HepG2 (cell line): ENCODE measurements around the gene F13B. TPM values are rescaled to one million over a fixed set of nuclear protein-coding genes. Genes with fewer than 3 reads are reported as not detected.

Experiments used
- ATF2 ChIP-seq: sonication (generic); formaldehyde crosslinking; IDR thresholded peaks from 2 replicates; pipeline ENCODE4 v1.4.0; 2020; ENCODE audit warnings: missing genetic modification reagents
- BCL3 ChIP-seq: sonication (generic); formaldehyde crosslinking; IDR thresholded peaks from 2 replicates; pipeline ENCODE4 v1.5.1; 2020; ENCODE audit warnings: mild to moderate bottlenecking, missing genetic modification reagents, moderate library complexity
- EP300 ChIP-seq, 3 experiments: sonication (generic) in 1 of 3; formaldehyde crosslinking in 1 of 3; IDR thresholded peaks; 2 replicates each; pipeline versions ENCODE4 v1.5.1 to v1.6.1; 2011 to 2020; ENCODE audit warnings: low read depth in 2 of 3, low read length in 2 of 3, borderline replicate concordance in 1 of 3, improper control_type of control experiment in 1 of 3, mild to moderate bottlenecking in 1 of 3, missing genetic modification reagents in 1 of 3, moderate library complexity in 1 of 3
- FOSL2 ChIP-seq: sonication (generic); formaldehyde crosslinking; IDR thresholded peaks from 2 replicates; pipeline ENCODE4 v1.4.0; 2020; ENCODE audit warnings: missing genetic modification reagents
- HDAC2 ChIP-seq: sonication (generic); formaldehyde crosslinking; IDR thresholded peaks from 2 replicates; pipeline ENCODE4 v1.4.0; 2020; ENCODE audit warnings: missing genetic modification reagents
- HNF4A ChIP-seq: sonication (generic); formaldehyde crosslinking; IDR thresholded peaks from 2 replicates; pipeline ENCODE4 v1.4.0; 2020; ENCODE audit warnings: missing genetic modification reagents
- KDM4B ChIP-seq: sonication (generic); formaldehyde crosslinking; IDR thresholded peaks from 2 replicates; pipeline ENCODE4 v1.4.0; 2020; ENCODE audit warnings: missing genetic modification reagents
- KMT2B ChIP-seq: IDR thresholded peaks from 2 replicates; pipeline ENCODE4 v1.6.1; 2016; ENCODE audit warnings: missing genetic modification reagents, missing compliant biosample characterization
- MXD3 ChIP-seq: IDR thresholded peaks from 2 replicates; pipeline ENCODE4 v1.6.1; 2016; ENCODE audit warnings: mild to moderate bottlenecking, missing biosample characterization, missing genetic modification reagents
- POLR2AphosphoS5 ChIP-seq: IDR thresholded peaks from 2 replicates; pipeline ENCODE4 v1.6.1; 2012; ENCODE audit warnings: low read depth, low read length
- SP140L ChIP-seq: sonication (generic); formaldehyde crosslinking; IDR thresholded peaks from 2 replicates; pipeline ENCODE4 v1.4.0; 2020; ENCODE audit warnings: missing genetic modification reagents, borderline replicate concordance
- ZBTB4 ChIP-seq: sonication (generic); formaldehyde crosslinking; IDR thresholded peaks from 2 replicates; pipeline ENCODE4 v1.4.0; 2020; ENCODE audit warnings: missing genetic modification reagents, mild to moderate bottlenecking, borderline replicate concordance
- ZEB1 ChIP-seq: IDR thresholded peaks from 2 replicates; pipeline ENCODE4 v1.6.1; 2012; ENCODE audit warnings: mild to moderate bottlenecking, low read depth, inconsistent platforms; ENCODE audit not compliant: insufficient replicate concordance
- ZNF232 ChIP-seq: sonication (generic); formaldehyde crosslinking; IDR thresholded peaks from 2 replicates; pipeline ENCODE4 v1.4.0; 2020; ENCODE audit warnings: missing genetic modification reagents, borderline replicate concordance
- ZNF263 ChIP-seq: sonication (generic); formaldehyde crosslinking; IDR thresholded peaks from 2 replicates; pipeline ENCODE4 v1.4.0; 2020; ENCODE audit warnings: missing genetic modification reagents
- ZNF598 ChIP-seq: sonication (generic); formaldehyde crosslinking; IDR thresholded peaks from 2 replicates; pipeline ENCODE4 v1.5.1; 2020; ENCODE audit warnings: mild to moderate bottlenecking, missing genetic modification reagents, borderline replicate concordance
- ZNF768 ChIP-seq: sonication (generic); formaldehyde crosslinking; IDR thresholded peaks from 2 replicates; pipeline ENCODE4 v1.4.0; 2020; ENCODE audit warnings: missing genetic modification reagents
- ZNF770 ChIP-seq: sonication (generic); formaldehyde crosslinking; IDR thresholded peaks from 2 replicates; pipeline ENCODE4 v1.5.0; 2020; ENCODE audit warnings: mild to moderate bottlenecking, missing genetic modification reagents
- ZSCAN29 ChIP-seq: sonication (generic); formaldehyde crosslinking; conservative IDR thresholded peaks from 2 replicates; pipeline ENCODE4 v1.4.0; 2020; ENCODE audit warnings: mild to moderate bottlenecking, missing genetic modification reagents
- polyA plus RNA-seq, 8 experiments: library from polyadenylated mRNA; depleted of rRNA in 3 of 8; stranded (reverse) in 7 of 8; unstranded in 1 of 8; fragments of >200 nt; fragmentation: Illumina TruSeq in 4 of 8; extraction: Trizol in 4 of 8; gene quantifications; 2 replicates each; pipeline versions ENCODE4 v1.2.1 to v1.2.3, GENCODE V29; 2011 to 2016; ENCODE audit warnings: low read depth in 4 of 8, missing spikeins in 1 of 8, mixed read lengths in 1 of 8; ENCODE audit not compliant: insufficient read depth in 1 of 8
- total RNA-seq, 5 experiments: library from RNA; depleted of rRNA; stranded (reverse); fragments of >200 nt; fragmentation: Illumina TruSeq; extraction: Trizol; gene quantifications; 2 replicates each; pipeline ENCODE4 v1.2.3, GENCODE V29; 2016; ENCODE audit warnings: low read depth in 1 of 5

The F13B gene
- total and polyA plus RNA-seq, 2 of the 13 experiments (the other 11 are each of a cell fraction or from before 2014, with no cell fraction given): 0.41 to 2.7 TPM

GRCh38 chr1:196991919-196992651 lies 75.0 kb downstream of the F13B start (continued):
- peak; percentile 84 for TF ChIP-seq HDAC2 (CRISPR knock-in tag)
- TF ChIP-seq ZNF768 (CRISPR knock-in tag): peak; percentile 41; the same call in 1 of the 2 replicates
- peak; percentile 54; the same call in 1 of the 2 replicates for TF ChIP-seq POLR2AphosphoS5
- TF ChIP-seq ATF2 (CRISPR knock-in tag): peak; percentile 63; the same call in 1 of the 2 replicates
- TF ChIP-seq ZSCAN29 (CRISPR knock-in tag): 0 out of 2 replicates have a peak, but pooled peaks have one; percentile 64
- 0 out of 2 replicates have a peak, but pooled peaks have one; percentile 15 for TF ChIP-seq ZNF770 (CRISPR knock-in tag)
- TF ChIP-seq ZNF232 (CRISPR knock-in tag): 0 out of 2 replicates have a peak, but pooled peaks have one; percentile 21
- TF ChIP-seq SP140L (CRISPR knock-in tag): 0 out of 2 replicates have a peak, but pooled peaks have one; percentile 48
- peak in 1 of 2 experiments; percentile 33; a peak in 1 of 4 replicates for TF ChIP-seq EP300 (IDR thresholded peaks at IDR 0.05; ENCODE audit: low read depth in 2 of 2, low read length in 2 of 2)
- 0 out of 2 replicates have a peak, but pooled peaks have one; percentile 36 for TF ChIP-seq EP300 (CRISPR knock-in tag; IDR thresholded peaks at IDR 0.05; ENCODE audit: borderline replicate concordance)
- TF ChIP-seq KMT2B (CRISPR knock-in tag): peak; percentile 68
- TF ChIP-seq ZNF263: peak; percentile 22; the same call in 1 of the 2 replicates
- 0 out of 2 replicates have a peak, but pooled peaks have one; percentile 41 for TF ChIP-seq ZBTB4 (CRISPR knock-in tag)
- TF ChIP-seq ZEB1: peak; percentile 34
- TF ChIP-seq MXD3 (CRISPR knock-in tag): peak; percentile 35; the same call in 1 of the 2 replicates
- TF ChIP-seq BCL3 (CRISPR knock-in tag): peak; percentile 65; the same call in 1 of the 2 replicates
- peak; percentile 67 for TF ChIP-seq HNF4A (CRISPR knock-in tag)
- peak; percentile 78; the same call in 1 of the 2 replicates for TF ChIP-seq ZNF598 (CRISPR knock-in tag)
- peak; percentile 48 for TF ChIP-seq FOSL2 (CRISPR knock-in tag)
- TF ChIP-seq KDM4B: 0 out of 2 replicates have a peak, but pooled peaks have one; percentile 18
